ENCODE data around the gene XIRP1. TPM values are rescaled to one million over a fixed set of nuclear protein-coding genes. Genes with fewer than 3 reads are reported as not detected.

XIRP1 gene
- total and polyA plus RNA-seq, 2 donors (not counting 1 experiment from before 2014, with no cell fraction given) = 0.05 TPM; not detected in 1

GRCh38 chr3:39187372-39188155 is 4.8 kb downstream of the XIRP1 start:
- no peak overlapping the region for H3K27ac ChIP-seq (ENCODE audit: insufficient read depth, low read length)
- no peaks in the 10 kb centered on the region for H3K4me1 ChIP-seq (ENCODE audit: control insufficient read depth, extremely low read depth, insufficient read depth, low read length)
- H3K79me2 ChIP-seq (ENCODE audit: control insufficient read depth, insufficient read depth, low read length) = no peaks in the 10 kb centered on the region
- no peaks in the 10 kb centered on the region for H4K20me1 ChIP-seq (ENCODE audit: control insufficient read depth, extremely low read depth, insufficient read depth, low read length)
- no peak for DNase-seq (ENCODE audit: low read depth in 2 of 2)
- H3K9me3 ChIP-seq (ENCODE audit: control insufficient read depth, insufficient read depth, low read depth, low read length) = no peaks in the 10 kb centered on the region
- no peaks in the 10 kb centered on the region for H3K27me3 ChIP-seq (ENCODE audit: control insufficient read depth, insufficient read depth, low read length)
- H2AFZ ChIP-seq (ENCODE audit: low read length) = no peak overlapping the region
- no peak overlapping the region for H3K4me3 ChIP-seq (replicated peaks in 1 of 4; ENCODE audit: control extremely low read depth in 1 of 4, insufficient read depth in 1 of 4, low read depth in 3 of 4, low read length in 4 of 4)
- no peaks in the 10 kb centered on the region for H3K36me3 ChIP-seq (ENCODE audit: control insufficient read depth, insufficient read depth, low read length)
- H3K9ac ChIP-seq (ENCODE audit: insufficient read depth, low read length) = no peak overlapping the region
- TF ChIP-seq CTCF (conservative IDR thresholded peaks at IDR 0.05 in 1 of 2, IDR thresholded peaks at IDR 0.05 in 1 of 2; ENCODE audit: low read depth in 1 of 2, low read length in 2 of 2) (no peak), EZH2 (IDR thresholded peaks at IDR 0.05; ENCODE audit: low read length, missing control alignments) (no peak)
- no peak overlapping the region for H3K4me2 ChIP-seq (ENCODE audit: extremely low read depth, insufficient read depth, low read length)

GRCh38 chr3:39186692-39187151 is 5.7 kb downstream of the XIRP1 start:
- TF ChIP-seq EZH2 (IDR thresholded peaks at IDR 0.05; ENCODE audit: low read length, missing control alignments) = no peak
- no peak for TF ChIP-seq CTCF (conservative IDR thresholded peaks at IDR 0.05 in 1 of 2, IDR thresholded peaks at IDR 0.05 in 1 of 2; ENCODE audit: low read depth in 1 of 2, low read length in 2 of 2)

GRCh38 chr3:39185959-39186691 is 6.3 kb downstream of the XIRP1 start:
- Histone ChIP-seq H3K27me3 (ENCODE audit: control insufficient read depth, insufficient read depth, low read length) (no peaks in the 10 kb centered on the region), H3K9me3 (ENCODE audit: control insufficient read depth, insufficient read depth, low read depth, low read length) (no peaks in the 10 kb centered on the region), H3K4me2 (ENCODE audit: extremely low read depth, insufficient read depth, low read length) (no peak overlapping the region), H3K9ac (ENCODE audit: insufficient read depth, low read length) (no peak overlapping the region), H4K20me1 (ENCODE audit: control insufficient read depth, extremely low read depth, insufficient read depth, low read length) (no peaks in the 10 kb centered on the region), H3K36me3 (ENCODE audit: control insufficient read depth, insufficient read depth, low read length) (no peaks in the 10 kb centered on the region), H3K4me1 (ENCODE audit: control insufficient read depth, extremely low read depth, insufficient read depth, low read length) (no peaks in the 10 kb centered on the region), H3K4me3 (replicated peaks in 1 of 4; ENCODE audit: control extremely low read depth in 1 of 4, insufficient read depth in 1 of 4, low read depth in 3 of 4, low read length in 4 of 4) (no peak overlapping the region), H2AFZ (ENCODE audit: low read length) (no peak overlapping the region), H3K27ac (ENCODE audit: insufficient read depth, low read length) (no peak overlapping the region), H3K79me2 (ENCODE audit: control insufficient read depth, insufficient read depth, low read length) (no peaks in the 10 kb centered on the region)
- no peak for DNase-seq (ENCODE audit: low read depth in 2 of 2)
- TF ChIP-seq EZH2 (IDR thresholded peaks at IDR 0.05; ENCODE audit: low read length, missing control alignments) = no peak
- TF ChIP-seq CTCF (conservative IDR thresholded peaks at IDR 0.05 in 1 of 2, IDR thresholded peaks at IDR 0.05 in 1 of 2; ENCODE audit: low read depth in 1 of 2, low read length in 2 of 2) = no peak

More at GRCh38 chr3:39186692-39187151, 5.7 kb downstream of the XIRP1 start:
- Histone ChIP-seq H2AFZ (ENCODE audit: low read length) (no peak overlapping the region), H3K36me3 (ENCODE audit: control insufficient read depth, insufficient read depth, low read length) (no peaks in the 10 kb centered on the region), H3K27ac (ENCODE audit: insufficient read depth, low read length) (no peak overlapping the region), H3K27me3 (ENCODE audit: control insufficient read depth, insufficient read depth, low read length) (no peaks in the 10 kb centered on the region), H3K4me1 (ENCODE audit: control insufficient read depth, extremely low read depth, insufficient read depth, low read length) (no peaks in the 10 kb centered on the region), H3K9ac (ENCODE audit: insufficient read depth, low read length) (no peak overlapping the region), H3K4me2 (ENCODE audit: extremely low read depth, insufficient read depth, low read length) (no peak overlapping the region), H4K20me1 (ENCODE audit: control insufficient read depth, extremely low read depth, insufficient read depth, low read length) (no peaks in the 10 kb centered on the region), H3K4me3 (replicated peaks in 1 of 4; ENCODE audit: control extremely low read depth in 1 of 4, insufficient read depth in 1 of 4, low read depth in 3 of 4, low read length in 4 of 4) (no peak overlapping the region), H3K9me3 (ENCODE audit: control insufficient read depth, insufficient read depth, low read depth, low read length) (no peaks in the 10 kb centered on the region), H3K79me2 (ENCODE audit: control insufficient read depth, insufficient read depth, low read length) (no peaks in the 10 kb centered on the region)
- DNase-seq (ENCODE audit: low read depth in 2 of 2) = no peak

Data from fibroblast of lung (primary cell).